HG03439 (cell line): ENCODE data around the gene ERN1.

Experiments
- ATAC-seq: cut with Tn5 transposase; IDR thresholded peaks from one replicate; pipeline ENCODE4 v1.9.1; 2021; ENCODE audit warnings: mild to moderate bottlenecking, moderate library complexity; ENCODE audit not compliant: unreplicated experiment

ERN1 gene

GRCh38 chr17:64158406-64158805, 28.5 kb upstream of the ERN1 start:
- no peak for ATAC-seq

GRCh38 chr17:64157669-64158180, 27.8 kb upstream of the ERN1 start:
- ATAC-seq = no peak

GRCh38 chr17:64156670-64157069, 26.7 kb upstream of the ERN1 start:
- no peak for ATAC-seq

- ATAC-seq = no peak
Observed at GRCh38 chr17:64155751-64156544, 26.0 kb upstream of the ERN1 start.

GRCh38 chr17:64155129-64155528, 25.2 kb upstream of the ERN1 start:
- ATAC-seq = no peak

GRCh38 chr17:64154717-64155116, 24.8 kb upstream of the ERN1 start:
- no peak for ATAC-seq

GRCh38 chr17:64154313-64154695, 24.4 kb upstream of the ERN1 start:
- ATAC-seq = no peak

GRCh38 chr17:64153565-64154312, 23.8 kb upstream of the ERN1 start:
- ATAC-seq = no peak

- no peak for ATAC-seq
Observed at GRCh38 chr17:64152428-64153125, 22.6 kb upstream of the ERN1 start.

GRCh38 chr17:64151016-64151368, 21.0 kb upstream of the ERN1 start:
- ATAC-seq = no peak

- ATAC-seq = no peak
Observed at GRCh38 chr17:64150237-64151015, 20.5 kb upstream of the ERN1 start.

- ATAC-seq = no peak
Observed at GRCh38 chr17:64149196-64149595, 19.3 kb upstream of the ERN1 start.

- ATAC-seq = no peak
Observed at GRCh38 chr17:64148699-64149098, 18.8 kb upstream of the ERN1 start.

- no peak for ATAC-seq
Observed at GRCh38 chr17:64148017-64148631, 18.2 kb upstream of the ERN1 start.

GRCh38 chr17:64147110-64148016, 17.4 kb upstream of the ERN1 start:
- no peak for ATAC-seq

GRCh38 chr17:64146418-64147109, 16.6 kb upstream of the ERN1 start:
- no peak for ATAC-seq

GRCh38 chr17:64145751-64146417, 15.9 kb upstream of the ERN1 start:
- peak; percentile 97 for ATAC-seq

GRCh38 chr17:64145375-64145750, 15.4 kb upstream of the ERN1 start:
- no peak for ATAC-seq
